Testis (tissue), 2 donors: ENCODE measurements around the gene RAB2B.

Experiments used
- POLR2A ChIP-seq: fragments of 450-650 bp; IDR thresholded peaks from one replicate; pipeline ENCODE4 v1.6.1; 2017; ENCODE audit warnings: antibody characterized with exemption, mild to moderate bottlenecking, moderate library complexity
- TF ChIP-seq, protein P1 (sequence below), 3 experiments: fragments of 450-650 bp in 2 of 3; fragments of 200-600 bp in 1 of 3; sonication (generic) in 1 of 3; IDR thresholded peaks; one replicate each; pipeline ENCODE4 v1.5.1; 2016 to 2019; ENCODE audit warnings: antibody characterized with exemption in 3 of 3, mild to moderate bottlenecking in 2 of 3, moderate library complexity in 1 of 3

DNA sequence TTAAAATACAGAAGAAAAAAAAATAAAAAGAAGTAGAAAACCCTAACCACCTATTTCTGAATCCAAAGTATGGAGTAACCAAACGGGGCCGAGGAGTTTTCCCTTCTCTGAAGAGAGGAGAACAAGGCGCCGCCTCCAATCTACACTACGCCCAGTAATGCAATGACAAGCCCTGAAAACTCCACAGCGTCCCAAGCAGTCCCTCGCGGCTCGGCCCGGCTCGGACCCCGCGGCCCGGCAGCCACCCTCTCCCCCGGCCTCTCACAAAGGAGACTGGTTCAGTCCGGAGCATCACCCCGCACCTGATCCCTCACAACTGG, 21.2 kb downstream of the RAB2B start:
- TF ChIP-seq POLR2A, result no peak
- TF ChIP-seq, protein P1, sequence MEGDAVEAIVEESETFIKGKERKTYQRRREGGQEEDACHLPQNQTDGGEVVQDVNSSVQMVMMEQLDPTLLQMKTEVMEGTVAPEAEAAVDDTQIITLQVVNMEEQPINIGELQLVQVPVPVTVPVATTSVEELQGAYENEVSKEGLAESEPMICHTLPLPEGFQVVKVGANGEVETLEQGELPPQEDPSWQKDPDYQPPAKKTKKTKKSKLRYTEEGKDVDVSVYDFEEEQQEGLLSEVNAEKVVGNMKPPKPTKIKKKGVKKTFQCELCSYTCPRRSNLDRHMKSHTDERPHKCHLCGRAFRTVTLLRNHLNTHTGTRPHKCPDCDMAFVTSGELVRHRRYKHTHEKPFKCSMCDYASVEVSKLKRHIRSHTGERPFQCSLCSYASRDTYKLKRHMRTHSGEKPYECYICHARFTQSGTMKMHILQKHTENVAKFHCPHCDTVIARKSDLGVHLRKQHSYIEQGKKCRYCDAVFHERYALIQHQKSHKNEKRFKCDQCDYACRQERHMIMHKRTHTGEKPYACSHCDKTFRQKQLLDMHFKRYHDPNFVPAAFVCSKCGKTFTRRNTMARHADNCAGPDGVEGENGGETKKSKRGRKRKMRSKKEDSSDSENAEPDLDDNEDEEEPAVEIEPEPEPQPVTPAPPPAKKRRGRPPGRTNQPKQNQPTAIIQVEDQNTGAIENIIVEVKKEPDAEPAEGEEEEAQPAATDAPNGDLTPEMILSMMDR (IDR thresholded peaks at IDR 0.05), result no peak
